GM23338 (cell line): ENCODE data around the gene ZNF512.

Experiments
- EZH2 ChIP-seq: fragments of 200-600 bp; sonication (generic); IDR thresholded peaks from one replicate; pipeline ENCODE4 v1.8.0; 2017; ENCODE audit warnings: antibody characterized with exemption, mild to moderate bottlenecking, low read depth; ENCODE audit not compliant: unreplicated experiment
- POLR2AphosphoS5 ChIP-seq: IDR thresholded peaks from 2 replicates; pipeline ENCODE4 v1.6.1; 2016; ENCODE audit warnings: antibody characterized with exemption, low read depth
- TF ChIP-seq, protein P1 (sequence below), 2 experiments: fragments of 200-600 bp in 1 of 2; sonication (generic) in 1 of 2; conservative IDR thresholded peaks; 2 replicates each; pipeline versions ENCODE4 v1.5.1 to v1.6.1; 2016 to 2017; ENCODE audit warnings: antibody characterized with exemption in 2 of 2, low read depth in 2 of 2, mild to moderate bottlenecking in 2 of 2, moderate library complexity in 1 of 2

- TF ChIP-seq, protein P1, sequence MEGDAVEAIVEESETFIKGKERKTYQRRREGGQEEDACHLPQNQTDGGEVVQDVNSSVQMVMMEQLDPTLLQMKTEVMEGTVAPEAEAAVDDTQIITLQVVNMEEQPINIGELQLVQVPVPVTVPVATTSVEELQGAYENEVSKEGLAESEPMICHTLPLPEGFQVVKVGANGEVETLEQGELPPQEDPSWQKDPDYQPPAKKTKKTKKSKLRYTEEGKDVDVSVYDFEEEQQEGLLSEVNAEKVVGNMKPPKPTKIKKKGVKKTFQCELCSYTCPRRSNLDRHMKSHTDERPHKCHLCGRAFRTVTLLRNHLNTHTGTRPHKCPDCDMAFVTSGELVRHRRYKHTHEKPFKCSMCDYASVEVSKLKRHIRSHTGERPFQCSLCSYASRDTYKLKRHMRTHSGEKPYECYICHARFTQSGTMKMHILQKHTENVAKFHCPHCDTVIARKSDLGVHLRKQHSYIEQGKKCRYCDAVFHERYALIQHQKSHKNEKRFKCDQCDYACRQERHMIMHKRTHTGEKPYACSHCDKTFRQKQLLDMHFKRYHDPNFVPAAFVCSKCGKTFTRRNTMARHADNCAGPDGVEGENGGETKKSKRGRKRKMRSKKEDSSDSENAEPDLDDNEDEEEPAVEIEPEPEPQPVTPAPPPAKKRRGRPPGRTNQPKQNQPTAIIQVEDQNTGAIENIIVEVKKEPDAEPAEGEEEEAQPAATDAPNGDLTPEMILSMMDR (conservative IDR thresholded peaks at IDR 0.05; ENCODE audit: low read depth in 2 of 2), result no peak
- no peak for TF ChIP-seq POLR2AphosphoS5
- no peak for TF ChIP-seq EZH2
Measured at GRCh38 chr2:27559228-27559627, 23.6 kb upstream of the ZNF512 start.
